Measurements from ENCODE around the gene TOP1. TPM values are rescaled to one million over a fixed set of nuclear protein-coding genes. Genes with fewer than 3 reads are reported as not detected.

Gene TOP1
- polyA plus RNA-seq, 2 of the 4 experiments (the other 2 are of a cell fraction), result 20.8 to 70.6 TPM

DNA sequence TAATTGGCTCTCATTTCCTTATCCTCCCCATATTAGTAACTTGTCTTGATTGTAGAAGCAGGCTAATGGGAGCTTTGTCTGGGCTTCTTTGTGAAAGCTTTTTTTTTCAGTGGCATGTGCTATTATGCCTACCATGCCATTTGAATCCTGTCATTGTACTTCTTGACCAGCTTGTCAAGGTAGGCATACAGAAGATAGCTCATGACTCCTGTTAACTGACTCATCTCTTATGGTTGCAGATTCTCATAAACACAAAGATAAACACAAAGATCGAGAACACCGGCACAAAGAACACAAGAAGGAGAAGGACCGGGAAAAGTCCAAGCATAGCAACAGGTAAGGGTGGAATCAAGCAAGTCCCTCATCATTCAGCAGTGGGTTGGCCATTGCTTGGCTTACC, 32.5 kb downstream of the TOP1 start:
- DNase-seq (ENCODE audit: low read depth in 1 of 2, low spot score in 1 of 2), result no peak
- 81% methylated on average over 3 of the region's 3 CpGs for WGBS (ENCODE audit: missing lambda C conversion rate)
- Histone ChIP-seq H3K4me3 (no peak overlapping the region), H3K27ac (no peak overlapping the region), H3K4me2 (no peak overlapping the region), H3K4me1 (peaks cover 14% of the 10 kb centered on the region), H3K9me3 (no peaks in the 10 kb centered on the region)
- CTCF ChIA-PET, result interaction anchor here (1.1 to 1.2 kb wide), 2 partner anchors 10 to 70 kb away, joined by 3 to 6 read pairs; no protein-coding TSS in a partner anchor
- no peak for ATAC-seq
- TF ChIP-seq, protein P1, sequence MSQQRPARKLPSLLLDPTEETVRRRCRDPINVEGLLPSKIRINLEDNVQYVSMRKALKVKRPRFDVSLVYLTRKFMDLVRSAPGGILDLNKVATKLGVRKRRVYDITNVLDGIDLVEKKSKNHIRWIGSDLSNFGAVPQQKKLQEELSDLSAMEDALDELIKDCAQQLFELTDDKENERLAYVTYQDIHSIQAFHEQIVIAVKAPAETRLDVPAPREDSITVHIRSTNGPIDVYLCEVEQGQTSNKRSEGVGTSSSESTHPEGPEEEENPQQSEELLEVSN (IDR thresholded peaks at IDR 0.05; ENCODE audit: borderline replicate concordance, low read depth), result no peak
- TF ChIP-seq ZNF302 (CRISPR knock-in tag; IDR thresholded peaks at IDR 0.05) (no peak), RFX5 (IDR thresholded peaks at IDR 0.05) (no peak), POLR2AphosphoS2 (conservative IDR thresholded peaks at IDR 0.05; ENCODE audit: low read length) (no peak), JUNB (IDR thresholded peaks at IDR 0.05) (no peak), KDM1A (IDR thresholded peaks at IDR 0.05; ENCODE audit: low read depth) (no peak), TFCP2L1 (CRISPR knock-in tag; IDR thresholded peaks at IDR 0.05) (no peak), MAFK (IDR thresholded peaks at IDR 0.05; ENCODE audit: partially characterized antibody) (no peak), CHD4 (IDR thresholded peaks at IDR 0.05; ENCODE audit: borderline replicate concordance) (no peak), CEBPB (IDR thresholded peaks at IDR 0.05) (no peak), HEYL (CRISPR knock-in tag; IDR thresholded peaks at IDR 0.05) (no peak), PHF8 (IDR thresholded peaks at IDR 0.05; ENCODE audit: borderline replicate concordance, low read depth) (no peak)
- TF ChIP-seq, protein P2, sequence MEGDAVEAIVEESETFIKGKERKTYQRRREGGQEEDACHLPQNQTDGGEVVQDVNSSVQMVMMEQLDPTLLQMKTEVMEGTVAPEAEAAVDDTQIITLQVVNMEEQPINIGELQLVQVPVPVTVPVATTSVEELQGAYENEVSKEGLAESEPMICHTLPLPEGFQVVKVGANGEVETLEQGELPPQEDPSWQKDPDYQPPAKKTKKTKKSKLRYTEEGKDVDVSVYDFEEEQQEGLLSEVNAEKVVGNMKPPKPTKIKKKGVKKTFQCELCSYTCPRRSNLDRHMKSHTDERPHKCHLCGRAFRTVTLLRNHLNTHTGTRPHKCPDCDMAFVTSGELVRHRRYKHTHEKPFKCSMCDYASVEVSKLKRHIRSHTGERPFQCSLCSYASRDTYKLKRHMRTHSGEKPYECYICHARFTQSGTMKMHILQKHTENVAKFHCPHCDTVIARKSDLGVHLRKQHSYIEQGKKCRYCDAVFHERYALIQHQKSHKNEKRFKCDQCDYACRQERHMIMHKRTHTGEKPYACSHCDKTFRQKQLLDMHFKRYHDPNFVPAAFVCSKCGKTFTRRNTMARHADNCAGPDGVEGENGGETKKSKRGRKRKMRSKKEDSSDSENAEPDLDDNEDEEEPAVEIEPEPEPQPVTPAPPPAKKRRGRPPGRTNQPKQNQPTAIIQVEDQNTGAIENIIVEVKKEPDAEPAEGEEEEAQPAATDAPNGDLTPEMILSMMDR (IDR thresholded peaks at IDR 0.05), result no peak
- POLR2A ChIA-PET, result no interaction called here
- no peak for FAIRE-seq

DNA sequence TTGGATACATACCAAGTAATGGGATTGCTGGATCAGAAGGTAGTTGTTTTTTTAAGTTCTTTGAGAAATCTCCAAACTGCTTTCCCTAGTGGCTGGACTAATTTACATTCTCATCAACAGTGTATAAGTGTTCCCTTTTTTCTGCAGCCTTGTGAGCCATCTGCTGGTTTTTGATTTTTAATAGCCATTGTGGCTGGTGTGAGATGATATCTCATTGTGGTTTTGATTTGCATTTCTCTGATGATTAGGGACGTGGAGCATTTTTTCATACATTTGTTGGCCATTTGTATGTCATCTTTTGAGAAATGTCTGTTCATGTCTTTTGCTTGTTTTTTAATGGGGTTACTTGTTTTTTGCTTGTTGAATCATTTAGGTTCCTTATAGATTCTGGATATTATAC, 34.8 kb downstream of the TOP1 start:
- ATAC-seq, result no peak
- CTCF ChIA-PET, result interaction anchor here (0.8 kb wide), 1 partner anchor 101 kb away, joined by 3 read pairs; no protein-coding TSS in a partner anchor
- 87% methylated on average over 1 of the region's 1 CpG for WGBS (ENCODE audit: missing lambda C conversion rate)
- Histone ChIP-seq H3K4me3 (no peak overlapping the region), H3K4me1 (peaks cover 10% of the 10 kb centered on the region), H3K9me3 (no peaks in the 10 kb centered on the region), H3K4me2 (no peak overlapping the region), H3K27ac (no peak overlapping the region)
- TF ChIP-seq POLR2AphosphoS2 (conservative IDR thresholded peaks at IDR 0.05; ENCODE audit: low read length), result no peak
- TF ChIP-seq ZNF302 (CRISPR knock-in tag; IDR thresholded peaks at IDR 0.05), result no peak
- no peak for TF ChIP-seq FOXS1 (CRISPR knock-in tag; IDR thresholded peaks at IDR 0.05)
- TF ChIP-seq HOXB13 (CRISPR knock-in tag; IDR thresholded peaks at IDR 0.05; ENCODE audit: low read depth), result no peak
- TF ChIP-seq ESRRA (IDR thresholded peaks at IDR 0.05; ENCODE audit: borderline replicate concordance, low read length), result no peak
- TF ChIP-seq, protein P3, sequence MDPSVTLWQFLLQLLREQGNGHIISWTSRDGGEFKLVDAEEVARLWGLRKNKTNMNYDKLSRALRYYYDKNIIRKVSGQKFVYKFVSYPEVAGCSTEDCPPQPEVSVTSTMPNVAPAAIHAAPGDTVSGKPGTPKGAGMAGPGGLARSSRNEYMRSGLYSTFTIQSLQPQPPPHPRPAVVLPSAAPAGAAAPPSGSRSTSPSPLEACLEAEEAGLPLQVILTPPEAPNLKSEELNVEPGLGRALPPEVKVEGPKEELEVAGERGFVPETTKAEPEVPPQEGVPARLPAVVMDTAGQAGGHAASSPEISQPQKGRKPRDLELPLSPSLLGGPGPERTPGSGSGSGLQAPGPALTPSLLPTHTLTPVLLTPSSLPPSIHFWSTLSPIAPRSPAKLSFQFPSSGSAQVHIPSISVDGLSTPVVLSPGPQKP (IDR thresholded peaks at IDR 0.05; ENCODE audit: low read depth, low read length), result no peak
- POLR2A ChIA-PET, result no interaction called here
- no peak for DNase-seq (ENCODE audit: low read depth in 1 of 2, low spot score in 1 of 2)
- no peak for FAIRE-seq

DNA sequence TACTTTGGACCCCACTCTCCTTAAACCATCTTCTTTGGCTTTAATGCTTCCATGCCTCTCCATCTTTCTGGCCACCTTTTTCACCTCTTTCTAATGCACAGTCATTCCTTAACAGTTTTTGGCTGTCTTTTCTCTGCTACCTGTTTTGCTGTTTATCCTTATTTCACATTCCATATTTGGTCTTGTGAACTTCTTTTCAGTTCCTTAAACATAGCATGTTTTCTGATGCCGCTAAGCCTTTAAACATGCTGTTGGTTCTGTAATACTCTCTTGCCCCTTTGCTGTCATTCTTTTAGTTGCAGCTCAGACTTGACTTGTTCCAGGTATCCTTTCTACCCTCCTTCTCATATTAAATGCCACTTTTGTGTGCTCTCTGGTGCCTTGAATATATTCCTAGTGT, 35.8 kb downstream of the TOP1 start:
- 95% methylated on average over 1 of the region's 1 CpG for WGBS (ENCODE audit: missing lambda C conversion rate)
- H3K4me2 ChIP-seq, result no peak overlapping the region
- POLR2A ChIA-PET, result no interaction called here
- DNase-seq (ENCODE audit: low read depth in 1 of 2, low spot score in 1 of 2), result no peak
- no peaks in the 10 kb centered on the region for H3K9me3 ChIP-seq
- ATAC-seq, result no peak
- CTCF ChIA-PET, result no interaction called here
- peaks cover 7% of the 10 kb centered on the region for H3K4me1 ChIP-seq
- no peak overlapping the region for H3K27ac ChIP-seq
- H3K4me3 ChIP-seq, result no peak overlapping the region
- TF ChIP-seq POLR2AphosphoS2 (conservative IDR thresholded peaks at IDR 0.05; ENCODE audit: low read length) (no peak), ZSCAN20 (CRISPR knock-in tag; IDR thresholded peaks at IDR 0.05) (no peak), NFE2L2 (conservative IDR thresholded peaks at IDR 0.05; ENCODE audit: low read length) (no peak), GATA3 (IDR thresholded peaks at IDR 0.05; ENCODE audit: borderline replicate concordance) (no peak), BHLHE40 (IDR thresholded peaks at IDR 0.05; ENCODE audit: low read depth, low read length) (no peak), CEBPB (IDR thresholded peaks at IDR 0.05) (no peak), SMC3 (IDR thresholded peaks at IDR 0.05) (no peak), HOXB5 (CRISPR knock-in tag; IDR thresholded peaks at IDR 0.05) (no peak), KDM5A (IDR thresholded peaks at IDR 0.05) (no peak), HDAC2 (IDR thresholded peaks at IDR 0.05) (no peak)
- FAIRE-seq, result no peak

Measured in A549 (cell line).